H7 (cell line): Measurements from ENCODE around the gene CXCL11. TPM values are rescaled to one million over a fixed set of nuclear protein-coding genes. Genes with fewer than 3 reads are reported as not detected.
"Not testable (repeated sequence)": the region's sequence is repeated elsewhere in the genome, so short reads cannot be mapped to it uniquely, and the experiment has no call there.

ENCODE experiments used
- DNase-seq: peaks from one replicate; pipeline ENCODE4 v3.0.0; 2012
- H3K27me3 ChIP-seq: 2 replicates; pipeline ENCODE4 v1.6.0; 2011; ENCODE audit warnings: mild to moderate bottlenecking, low read length; ENCODE audit not compliant: control insufficient read depth, insufficient read depth
- H3K36me3 ChIP-seq: replicated peaks from 2 replicates; pipeline ENCODE4 v1.5.1; 2011; ENCODE audit warnings: low read length; ENCODE audit not compliant: control insufficient read depth, insufficient read depth
- H3K4me3 ChIP-seq: 2 replicates; pipeline ENCODE4 v1.5.1; 2011; ENCODE audit warnings: low read depth, mild to moderate bottlenecking, control low read depth, low read length, moderate library complexity; ENCODE audit not compliant: insufficient read depth
- total RNA-seq: library from RNA; depleted of rRNA; stranded (reverse); fragments of >200 nt; shearing (Covaris generic); gene quantifications from 2 replicates; pipeline ENCODE4 v1.2.3, GENCODE V29; 2014; rRNA removed

CXCL11 gene
- total RNA-seq, 1 experiment from 2014 or later: not detected

DNA sequence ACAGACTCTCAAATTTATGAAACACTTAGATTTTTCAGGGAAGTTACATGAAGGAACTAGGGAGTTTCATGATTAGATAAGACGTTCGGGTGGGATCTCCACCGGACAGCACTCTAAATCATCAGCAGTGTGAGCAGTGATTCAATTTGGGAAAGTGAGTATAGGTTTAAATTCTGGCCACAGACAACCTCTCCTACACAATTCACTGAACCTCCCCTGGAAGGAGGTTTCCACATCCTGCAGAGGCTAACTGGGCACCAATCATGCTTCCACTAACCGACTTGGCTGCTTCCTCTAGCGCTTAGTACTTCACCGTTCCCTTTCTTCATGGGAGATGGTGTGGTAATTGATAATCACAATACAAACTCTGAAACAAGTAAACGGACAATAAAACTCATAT lies 34.2 kb downstream of the CXCL11 start:
- Histone ChIP-seq H3K36me3 (no peaks in the 10 kb centered on the region), H3K4me3 (no peak overlapping the region), H3K27me3 (no peaks in the 10 kb centered on the region; the same call in 1 of the 2 replicates)
- DNase-seq: no peak

GRCh38 chr4:76000279-76000678 lies 35.6 kb downstream of the CXCL11 start:
- no peak for DNase-seq
- Histone ChIP-seq H3K27me3 (no peaks in the 10 kb centered on the region; the same call in 1 of the 2 replicates), H3K4me3 (no peak overlapping the region), H3K36me3 (no peaks in the 10 kb centered on the region)

- not testable (repeated sequence) for H3K36me3 ChIP-seq, H3K4me3 ChIP-seq, H3K27me3 ChIP-seq, DNase-seq
These were observed 37.2 kb downstream of the CXCL11 start for GRCh38 chr4:75998525-75999147.

GRCh38 chr4:75997946-75998345 lies 37.9 kb downstream of the CXCL11 start:
- no peak for DNase-seq
- Histone ChIP-seq H3K4me3 (no peak overlapping the region), H3K36me3 (no peaks in the 10 kb centered on the region), H3K27me3 (peaks cover 3% of the 10 kb centered on the region; the same call in 1 of the 2 replicates)

DNA sequence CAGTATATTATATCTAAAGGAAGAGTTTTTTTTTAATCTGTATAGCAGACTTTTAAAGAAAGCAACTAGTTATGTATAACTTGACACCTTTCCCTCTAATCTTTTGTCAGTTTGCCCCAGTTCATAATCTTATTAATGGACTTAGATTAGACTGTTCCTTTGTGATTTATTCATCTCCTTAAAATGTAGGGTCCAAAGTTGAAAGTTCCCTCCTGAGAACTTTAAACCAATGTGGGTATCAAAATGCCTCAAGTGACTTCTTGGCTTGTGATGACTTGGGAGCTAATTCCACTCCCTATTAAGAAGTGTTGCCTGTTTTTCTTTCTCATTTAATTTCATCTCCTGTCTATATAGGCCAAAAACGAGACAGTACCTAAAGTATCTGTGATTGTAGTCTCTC lies 38.8 kb downstream of the CXCL11 start:
- Histone ChIP-seq H3K27me3 (peaks cover 3% of the 10 kb centered on the region; the same call in 1 of the 2 replicates), H3K4me3 (no peak overlapping the region), H3K36me3 (no peaks in the 10 kb centered on the region)
- DNase-seq: no peak

DNA sequence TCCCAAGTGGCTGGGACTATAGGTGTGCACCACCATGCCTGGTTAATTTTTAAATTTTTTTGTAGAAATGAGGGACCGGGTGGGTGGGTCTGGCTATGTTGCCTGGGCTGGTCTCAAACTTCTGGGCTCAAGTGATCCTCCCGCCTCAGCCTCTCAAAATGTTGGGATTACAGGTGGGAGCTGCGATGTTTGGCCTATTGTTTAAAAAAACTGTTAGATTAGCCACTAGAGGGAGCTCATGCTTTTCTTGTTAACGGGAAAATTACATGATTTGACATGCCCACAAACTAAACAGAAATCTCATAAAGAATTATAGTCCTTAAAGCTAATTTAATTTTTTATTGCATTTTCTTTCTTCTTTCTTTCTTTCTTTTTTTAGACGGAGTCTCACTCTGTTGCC lies 40.1 kb downstream of the CXCL11 start:
- Histone ChIP-seq H3K27me3 (peaks cover 3% of the 10 kb centered on the region; the same call in 1 of the 2 replicates), H3K36me3 (no peaks in the 10 kb centered on the region), H3K4me3 (no peak overlapping the region)
- peak; percentile 24 for DNase-seq

GRCh38 chr4:75992462-75992861 lies 43.4 kb downstream of the CXCL11 start:
- Histone ChIP-seq H3K4me3 (no peak overlapping the region), H3K27me3 (peaks cover 3% of the 10 kb centered on the region; the same call in 1 of the 2 replicates), H3K36me3 (no peaks in the 10 kb centered on the region)
- DNase-seq: no peak

DNA sequence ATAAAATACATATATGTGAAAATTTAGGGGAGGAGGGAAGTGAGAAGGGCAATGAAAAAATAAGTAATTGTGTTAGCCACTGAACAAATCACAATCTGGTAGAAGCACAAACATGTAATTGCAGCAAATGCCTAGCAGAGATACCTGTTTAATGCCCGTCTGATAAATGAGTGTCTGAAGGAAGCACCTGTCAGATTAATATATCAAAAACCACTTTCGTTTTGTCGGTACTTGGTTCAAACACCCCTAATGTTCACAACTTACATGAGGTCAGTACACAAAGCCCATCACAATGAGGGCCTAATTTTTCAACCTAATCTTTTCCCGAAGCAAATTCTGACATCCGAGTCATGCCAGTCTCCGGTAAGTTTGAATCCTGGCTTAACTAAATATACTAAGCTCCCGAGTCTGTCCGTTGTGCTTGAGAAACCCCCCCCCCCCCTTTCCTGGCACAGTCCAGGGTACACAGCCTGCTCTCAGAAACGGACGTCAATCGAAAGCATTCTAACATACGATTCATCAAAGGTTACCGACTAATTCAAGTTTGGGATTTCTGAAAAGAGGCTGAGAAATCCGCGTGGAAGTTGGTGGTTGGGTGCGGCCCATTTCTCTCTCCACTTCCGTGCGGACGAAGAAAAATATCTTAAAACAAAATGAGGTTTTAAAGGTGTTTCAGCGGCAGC lies 45.9 kb downstream of the CXCL11 start:
- Histone ChIP-seq H3K4me3 (peak overlapping the region; percentile 87), H3K27me3 (peaks cover 3% of the 10 kb centered on the region; the same call in 1 of the 2 replicates), H3K36me3 (no peaks in the 10 kb centered on the region)
- peak; percentile 16 for DNase-seq

DNA sequence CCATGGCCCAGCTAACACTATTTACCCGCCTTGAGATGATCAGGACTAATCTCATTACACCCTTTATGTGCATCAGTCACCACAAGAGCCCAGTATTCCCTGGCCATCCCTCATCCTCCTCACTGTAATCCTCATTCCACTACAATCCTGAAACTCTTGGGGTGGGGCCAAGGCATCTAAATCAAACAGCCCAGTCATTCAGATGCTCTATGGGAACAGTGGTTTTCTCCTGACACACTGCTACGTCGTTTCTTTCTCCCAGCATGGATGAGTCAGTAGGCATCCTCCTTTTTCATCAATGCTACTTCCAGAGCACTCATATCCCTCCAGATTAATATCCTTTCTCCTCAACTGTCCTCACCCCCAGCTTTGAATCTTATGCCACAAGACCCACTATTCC lies 50.8 kb downstream of the CXCL11 start:
- no peak for DNase-seq
- Histone ChIP-seq H3K36me3 (peaks cover 7% of the 10 kb centered on the region), H3K27me3 (no peaks in the 10 kb centered on the region)

More for the DNA sequence above, 50.8 kb downstream of the CXCL11 start:
- no peak overlapping the region for H3K4me3 ChIP-seq

Other genes starting within 250 kb of the CXCL11 start
- gene PPEF2, start 133.6 kb downstream of the CXCL11 start, total RNA-seq: not detected in 2 replicates
- 5.5 and 7.8 TPM in 2 replicates for gene NAAA, start 95.1 kb downstream of the CXCL11 start, total RNA-seq
- gene SDAD1, start 45.1 kb downstream of the CXCL11 start, total RNA-seq: 31.1 and 39.4 TPM in 2 replicates
- gene CXCL9, start 28.6 kb downstream of the CXCL11 start, total RNA-seq: not detected in 2 replicates
- gene CXCL10, start 12.6 kb downstream of the CXCL11 start, total RNA-seq: not detected in 2 replicates
- gene ART3, start 38.6 kb upstream of the CXCL11 start, total RNA-seq: 0.42 TPM in 1 of 2 replicates, not detected in the other
- 102 and 122 TPM in 2 replicates for gene NUP54, start 112.3 kb upstream of the CXCL11 start, total RNA-seq
- 39.4 and 53.0 TPM in 2 replicates for gene SCARB2, start 177.8 kb upstream of the CXCL11 start, total RNA-seq
- gene FAM47E, start 215.7 kb upstream of the CXCL11 start, total RNA-seq: 0.17 and 1.4 TPM in 2 replicates